ENCODE data around the gene SUOX.
"Not testable (repeated sequence)": the region's sequence is repeated elsewhere in the genome, so short reads cannot be mapped to it uniquely, and the experiment has no call there.

SUOX gene

DNA sequence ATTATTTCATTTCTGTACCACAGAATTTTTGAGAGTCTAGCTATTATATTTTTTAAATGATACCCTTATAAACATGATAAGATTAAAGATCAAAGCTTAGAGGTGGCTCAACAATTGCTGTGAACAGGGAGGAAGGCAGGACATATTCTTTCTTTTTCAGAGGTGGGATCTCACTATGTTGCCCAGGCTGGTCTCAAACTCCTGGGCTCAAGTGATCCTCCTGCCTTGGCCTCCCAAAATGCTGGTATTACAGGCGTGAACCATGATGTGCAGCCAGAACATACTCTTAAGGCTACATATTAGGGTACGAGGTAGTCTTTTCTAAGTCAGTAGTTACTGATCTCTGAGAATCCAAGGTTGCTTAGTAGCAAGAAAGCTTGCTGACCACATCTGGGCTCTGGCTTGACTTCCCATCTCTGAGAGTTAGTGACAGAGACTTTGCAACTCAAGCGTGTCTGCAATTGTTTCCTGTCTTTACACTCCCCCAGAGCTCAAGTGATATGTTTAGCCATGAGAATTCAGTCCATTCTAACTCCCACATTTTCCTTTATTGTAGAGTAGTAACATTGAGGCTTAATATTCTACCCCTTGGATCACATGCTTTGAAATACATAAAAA, 14.6 kb upstream of the SUOX start:
- in situ Hi-C loops (cut with MboI; ENCODE audit: low sequenced_read_pairs), result no loop called here

DNA sequence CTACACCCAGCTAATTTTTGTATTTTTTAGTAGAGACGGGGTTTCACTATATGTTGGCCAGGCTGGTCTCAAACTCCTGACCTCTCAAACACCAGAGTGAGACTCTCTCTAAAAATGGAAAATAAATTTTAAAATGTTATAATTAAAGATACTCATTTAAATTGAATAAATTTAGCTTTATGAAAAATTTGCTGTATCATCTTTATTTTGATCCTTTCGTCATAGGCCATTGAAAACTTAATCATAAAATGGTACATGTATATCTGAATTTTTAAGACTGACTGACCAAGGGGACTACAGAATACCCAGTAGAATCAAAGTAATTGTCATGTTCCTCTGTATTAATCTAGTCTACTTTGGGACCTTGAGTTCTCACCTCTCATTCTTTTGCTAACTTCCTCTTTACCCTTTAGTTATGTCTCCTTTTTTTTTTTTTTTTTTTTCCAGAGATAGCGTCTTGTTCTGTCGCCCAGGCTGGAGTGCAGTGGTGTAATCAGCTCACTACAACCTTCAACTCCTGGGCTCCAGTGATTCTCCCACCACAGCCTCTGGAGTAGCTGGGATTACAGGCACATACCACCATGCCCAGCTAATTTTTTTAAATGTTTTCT, 13.7 kb upstream of the SUOX start:
- in situ Hi-C loops (cut with MboI; ENCODE audit: low sequenced_read_pairs), result no loop called here

- in situ Hi-C loops (cut with MboI; ENCODE audit: low sequenced_read_pairs), result no loop called here
These were observed 12.2 kb upstream of the SUOX start for GRCh38 chr12:55984861-55985260.

DNA sequence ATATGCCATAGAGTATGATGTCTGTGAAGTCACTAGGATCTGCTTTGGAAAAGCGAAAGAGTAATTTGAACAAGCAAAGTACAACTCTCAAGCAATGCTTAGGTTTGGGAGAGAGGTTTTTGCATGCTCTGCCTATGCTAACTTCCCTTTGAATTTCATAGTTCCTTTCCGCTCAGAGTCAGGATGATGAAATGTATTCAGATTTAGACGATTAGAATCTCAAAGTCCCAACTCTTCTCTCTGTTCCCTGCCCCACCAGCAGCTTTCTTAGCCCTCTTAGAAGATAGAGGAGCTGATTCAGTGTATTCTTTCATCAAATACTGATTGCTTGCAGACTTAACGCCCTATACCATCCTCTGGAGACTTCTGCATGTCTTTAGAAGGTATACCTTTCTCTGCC, 11.7 kb upstream of the SUOX start:
- in situ Hi-C loops (cut with MboI; ENCODE audit: low sequenced_read_pairs), result no loop called here

DNA sequence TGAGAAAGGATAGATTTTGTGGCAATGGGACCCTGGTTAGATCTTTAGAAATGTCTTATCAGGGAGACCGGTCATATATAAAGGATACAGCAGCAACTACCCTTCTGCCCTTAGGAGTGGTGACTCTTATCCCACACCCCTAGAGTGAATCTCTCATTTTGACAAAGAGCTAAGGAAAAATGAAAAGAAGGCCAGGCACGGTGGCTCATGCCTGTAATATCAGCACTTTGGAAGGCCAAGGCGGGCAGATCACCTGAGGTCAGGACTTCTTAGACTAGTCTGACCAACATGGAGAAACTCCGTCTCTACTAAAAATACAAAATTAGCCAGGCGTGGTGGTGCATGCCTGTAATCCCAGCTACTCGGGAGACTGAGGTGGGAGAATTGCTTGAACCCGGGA, 11.1 kb upstream of the SUOX start:
- in situ Hi-C loops (cut with MboI; ENCODE audit: low sequenced_read_pairs), result not testable (repeated sequence)

GRCh38 chr12:55991110-55991509, 6.0 kb upstream of the SUOX start:
- in situ Hi-C loops (cut with MboI; ENCODE audit: low sequenced_read_pairs), result no loop called here

- in situ Hi-C loops (cut with MboI; ENCODE audit: low sequenced_read_pairs), result no loop called here
These were observed 3.7 kb upstream of the SUOX start for GRCh38 chr12:55993230-55993853.

- in situ Hi-C loops (cut with MboI; ENCODE audit: low sequenced_read_pairs), result no loop called here
These were observed 1.7 kb upstream of the SUOX start for GRCh38 chr12:55995366-55995765.

DNA sequence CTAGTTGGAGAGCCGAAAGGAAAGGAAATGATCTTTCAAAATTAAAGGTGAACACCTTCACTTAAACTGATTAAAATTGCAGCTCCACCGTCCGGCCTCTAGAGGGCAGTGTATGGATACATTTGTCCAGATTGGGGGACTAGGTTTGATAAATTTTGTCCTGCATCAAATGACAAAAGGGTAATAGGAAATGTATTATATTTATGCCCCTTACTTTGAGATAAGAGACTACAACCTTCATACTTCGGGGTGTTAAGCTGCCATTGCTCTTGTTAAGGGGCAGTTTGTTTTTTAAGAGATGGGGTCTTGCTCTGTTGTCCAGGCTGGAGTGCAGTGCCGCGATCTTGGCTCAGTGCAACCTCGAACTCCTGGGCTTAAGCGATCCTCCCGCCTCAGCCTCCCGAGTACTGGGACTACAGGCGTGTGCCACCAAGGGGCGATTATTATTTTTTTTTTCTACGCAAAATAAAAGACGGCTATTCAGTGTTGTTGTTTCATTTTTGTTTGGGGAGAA, 818 bp upstream of the SUOX start:
- in situ Hi-C loops (cut with MboI; ENCODE audit: low sequenced_read_pairs), result no loop called here

DNA sequence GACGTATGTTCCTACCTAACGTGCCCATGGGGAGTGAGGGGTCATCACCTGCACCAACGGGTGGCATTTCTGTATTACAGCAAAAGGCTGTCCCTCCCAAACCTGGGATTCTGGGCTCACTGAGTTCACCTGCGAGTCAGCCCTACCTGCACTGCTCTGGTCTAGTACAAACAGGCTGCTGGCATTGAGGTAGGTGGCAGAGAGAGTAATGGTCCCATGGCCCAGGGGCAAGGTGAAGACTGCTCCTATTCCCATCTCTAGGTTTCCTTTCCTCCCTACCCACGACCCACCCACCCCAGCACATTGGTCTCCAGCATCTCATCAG, 421 bp downstream of the SUOX start:
- in situ Hi-C loops (cut with MboI; ENCODE audit: low sequenced_read_pairs), result no loop called here

DNA sequence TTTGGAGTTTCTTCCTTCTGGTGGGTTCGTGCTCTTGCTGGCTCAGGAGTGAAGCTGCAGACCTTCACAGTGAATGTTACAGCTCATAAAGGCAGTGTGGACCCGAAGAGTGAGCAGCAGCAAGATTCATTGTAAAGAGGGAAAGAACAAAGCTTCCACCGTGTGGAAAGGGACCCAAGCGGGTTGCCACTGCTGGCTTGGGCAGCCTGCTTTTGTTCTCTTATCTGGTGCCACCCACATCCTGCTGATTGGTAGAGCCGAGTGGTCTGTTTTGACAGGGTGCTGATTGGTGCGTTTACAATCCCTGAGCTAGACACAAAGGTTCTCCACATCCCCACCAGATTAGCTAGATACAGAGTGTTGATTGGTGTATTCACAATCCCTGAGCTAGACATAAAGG, 2.4 kb downstream of the SUOX start:
- in situ Hi-C loops (cut with MboI; ENCODE audit: low sequenced_read_pairs), result not testable (repeated sequence)

GRCh38 chr12:55999999-56000540, 3.0 kb downstream of the SUOX start:
- in situ Hi-C loops (cut with MboI; ENCODE audit: low sequenced_read_pairs), result not testable (repeated sequence)

DNA sequence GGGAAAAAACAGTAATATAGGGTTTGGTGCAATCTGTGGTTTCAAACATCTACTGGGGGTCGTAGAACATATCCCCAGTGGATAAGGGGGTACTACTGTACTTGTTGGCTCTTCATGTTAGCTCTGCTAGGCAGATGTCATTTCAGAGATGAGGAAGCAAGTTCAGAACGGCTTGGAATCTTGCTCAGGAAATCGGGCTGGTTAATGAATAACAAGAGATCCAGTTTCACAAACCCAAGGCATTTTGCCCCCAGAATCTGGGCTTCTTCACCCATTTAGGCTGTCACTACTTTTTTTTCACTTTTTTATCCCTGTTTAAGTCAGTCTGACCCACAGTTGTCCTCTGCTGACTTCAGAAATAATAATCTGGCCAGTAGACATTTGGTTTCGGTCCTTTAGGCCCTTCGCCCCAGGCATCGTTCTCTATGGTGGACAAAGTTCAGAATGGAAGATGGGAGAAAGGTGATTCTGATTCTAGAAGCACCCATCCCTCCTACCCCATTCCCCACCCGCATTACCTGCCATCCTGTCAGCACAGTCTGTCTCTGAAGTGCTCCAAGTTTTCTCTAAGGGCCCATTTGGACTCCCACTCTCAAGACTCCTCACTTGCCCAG, 4.5 kb downstream of the SUOX start:
- in situ Hi-C loops (cut with MboI; ENCODE audit: low sequenced_read_pairs), result no loop called here

- in situ Hi-C loops (cut with MboI; ENCODE audit: low sequenced_read_pairs), result not testable (repeated sequence)
These were observed 6.3 kb downstream of the SUOX start for GRCh38 chr12:56003376-56003775.

- in situ Hi-C loops (cut with MboI; ENCODE audit: low sequenced_read_pairs), result no loop called here
These were observed 7.1 kb downstream of the SUOX start for GRCh38 chr12:56004211-56004610.

DNA sequence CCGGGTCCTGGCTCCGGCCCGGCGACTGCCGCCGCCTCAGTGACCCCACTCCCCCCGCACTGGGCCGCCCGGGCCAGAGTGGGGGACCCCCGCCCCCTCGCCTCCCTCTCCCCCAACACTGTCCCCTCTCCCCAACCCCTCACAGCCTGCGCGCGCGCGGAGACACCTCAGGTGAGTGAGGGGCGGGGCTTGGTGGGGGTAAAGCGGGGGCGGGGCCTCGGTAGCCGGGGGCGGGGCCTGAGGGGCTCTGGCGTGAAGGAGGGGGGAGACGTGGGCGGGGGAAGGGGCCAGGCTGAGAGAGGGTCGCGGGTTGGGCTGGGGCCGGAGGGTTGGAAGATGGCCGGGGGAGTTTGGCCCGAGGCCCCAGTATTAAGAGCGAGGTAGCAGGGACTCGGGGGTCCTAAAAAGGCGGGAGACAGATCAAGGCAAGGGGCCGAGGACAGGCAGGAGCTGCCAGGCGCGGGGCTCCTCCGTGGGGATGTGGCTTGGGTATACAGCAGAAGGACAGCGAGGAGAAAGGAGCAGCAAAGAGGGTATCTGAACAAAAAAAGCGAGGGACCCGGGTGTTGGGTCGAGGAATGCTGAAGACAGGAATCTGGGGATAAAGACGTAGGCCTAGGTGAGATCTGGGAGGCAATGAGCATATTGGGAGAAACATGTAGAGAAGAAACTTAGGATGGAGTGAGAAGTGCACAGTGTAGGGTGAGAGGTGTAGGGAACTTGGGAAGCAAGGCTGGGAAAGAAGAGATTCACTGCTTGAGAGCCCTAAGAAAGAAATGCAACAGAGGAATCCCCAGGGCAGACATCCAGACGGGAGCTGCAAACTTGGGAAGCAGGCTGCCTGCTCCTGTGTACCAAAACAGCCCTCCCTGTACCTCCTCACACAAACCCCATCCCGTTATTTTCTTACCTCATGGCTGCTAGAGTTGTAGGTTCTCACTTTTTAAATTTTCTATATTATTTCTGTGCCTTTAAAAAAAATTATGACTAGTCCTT, 10.8 kb downstream of the SUOX start:
- in situ Hi-C loops (cut with MboI; ENCODE audit: low sequenced_read_pairs), result no loop called here

- in situ Hi-C loops (cut with MboI; ENCODE audit: low sequenced_read_pairs), result no loop called here
These were observed 13.1 kb downstream of the SUOX start for GRCh38 chr12:56010111-56010570.

GRCh38 chr12:56011509-56012090, 14.5 kb downstream of the SUOX start:
- in situ Hi-C loops (cut with MboI; ENCODE audit: low sequenced_read_pairs), result no loop called here

DNA sequence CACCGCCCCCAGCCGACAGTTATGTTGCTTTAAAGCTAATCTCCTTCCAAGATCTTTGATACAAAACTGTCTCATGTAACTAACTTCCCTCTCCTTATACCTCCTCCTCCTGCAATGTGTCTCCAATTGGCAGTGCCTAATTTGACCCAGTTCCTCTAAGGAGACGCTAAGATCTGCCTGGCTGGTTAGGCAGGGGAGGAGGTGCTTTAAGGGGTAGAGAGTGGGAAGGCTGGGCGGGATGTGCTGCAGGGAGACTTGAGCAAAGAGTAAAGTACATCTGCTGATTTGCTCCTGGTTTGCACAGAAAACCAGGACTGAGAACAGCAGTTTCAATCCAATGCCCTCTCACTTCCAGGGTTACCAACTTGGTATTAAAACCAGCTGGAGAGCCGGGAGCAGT, 16.4 kb downstream of the SUOX start:
- in situ Hi-C loops (cut with MboI; ENCODE audit: low sequenced_read_pairs), result no loop called here

- in situ Hi-C loops (cut with MboI; ENCODE audit: low sequenced_read_pairs), result no loop called here
These were observed 17.1 kb downstream of the SUOX start for GRCh38 chr12:56014205-56014604.

Measured in hTERT RPE-1 (cell line).